Thyroid gland (tissue), 4 donors: ENCODE measurements around the gene ITGAD. TPM values are rescaled to one million over a fixed set of nuclear protein-coding genes. Genes with fewer than 3 reads are reported as not detected.

Experiments used
- DNase-seq, 2 donors: peaks; one replicate each; pipeline ENCODE4 v3.0.0-alpha.2; 2019
- H3K27ac ChIP-seq, 3 donors: fragments of 200-600 bp; sonication (generic); 1 replicate in 2 of 3; 2 replicates in 1 of 3; pipeline ENCODE4 v1.5.1; 2016 to 2019; ENCODE audit warnings: mild to moderate bottlenecking in 1 of 3, moderate library complexity in 1 of 3
- H3K27me3 ChIP-seq: fragments of 200-600 bp; sonication (generic); one replicate; pipeline ENCODE4 v1.5.1; 2019
- H3K36me3 ChIP-seq, 2 donors: fragments of 200-600 bp; sonication (generic); one replicate each; pipeline ENCODE4 v1.5.1; 2016 to 2019
- H3K4me1 ChIP-seq, 2 donors: fragments of 200-600 bp; sonication (generic); one replicate each; pipeline ENCODE4 v1.5.1; 2017 to 2019
- H3K4me3 ChIP-seq, 3 donors: fragments of 200-600 bp; sonication (generic); replicated peaks in 1 of 3; 1 replicate in 2 of 3; 2 replicates in 1 of 3; pipeline ENCODE4 v1.5.1; 2016; ENCODE audit warnings: mild to moderate bottlenecking in 1 of 3
- H3K9me3 ChIP-seq: fragments of 200-600 bp; sonication (generic); one replicate; pipeline ENCODE4 v1.5.1; 2017
- CTCF ChIP-seq, 6 experiments: fragments of 200-600 bp in 3 of 6; fragments of 450-650 bp in 3 of 6; sonication (generic) in 3 of 6; IDR thresholded peaks; one replicate each; pipeline ENCODE4 v1.5.1; 2016 to 2019; ENCODE audit warnings: antibody characterized with exemption in 6 of 6, mild to moderate bottlenecking in 2 of 6, inconsistent platforms in 1 of 6, moderate library complexity in 1 of 6
- POLR2A ChIP-seq, 2 donors: fragments of 450-650 bp; IDR thresholded peaks; one replicate each; pipeline ENCODE4 v1.6.1; 2017; ENCODE audit warnings: antibody characterized with exemption in 2 of 2, mild to moderate bottlenecking in 2 of 2, moderate library complexity in 1 of 2
- WGBS, 2 donors: methylation state at CpG; one replicate each; pipeline ENCODE4 v1.1.5; 2017; 5-methylcytosine and 5-hydroxymethylcytosine counted together
- intact Hi-C: fragments of 100-400 bp; cut with DNase I; formaldehyde crosslinking; loops from one replicate; pipeline ENCODE4 v1.15.1; 2023
- total RNA-seq, 4 donors: library from RNA; depleted of rRNA; stranded (reverse); fragments of >200 nt; gene quantifications; one replicate each; pipeline ENCODE4 v1.2.3, GENCODE V29; 2016

Gene ITGAD
- total RNA-seq, 4 donors from 2014 or later, result not detected

- no peak for DNase-seq
- TF ChIP-seq CTCF (IDR thresholded peaks at IDR 0.05), result no peak
- TF ChIP-seq POLR2A (IDR thresholded peaks at IDR 0.05), result no peak
- no peak overlapping the region for H3K4me3 ChIP-seq
- no peaks in the 10 kb centered on the region for H3K36me3 ChIP-seq
- no peaks in the 10 kb centered on the region for H3K27me3 ChIP-seq
- no peaks in the 10 kb centered on the region for H3K4me1 ChIP-seq
- 78 to 84% methylated on average over 10 to 12 of the region's 18 CpGs for WGBS, 2 donors
- H3K9me3 ChIP-seq, result no peaks in the 10 kb centered on the region
- no peak overlapping the region for H3K27ac ChIP-seq
- intact Hi-C loops, result no loop called here
Observed at GRCh38 chr16:31397096-31397660, 4.0 kb downstream of the ITGAD start.

GRCh38 chr16:31397701-31398100, 4.6 kb downstream of the ITGAD start:
- Histone ChIP-seq H3K36me3 (no peaks in the 10 kb centered on the region), H3K27ac (no peak overlapping the region), H3K9me3 (no peaks in the 10 kb centered on the region), H3K4me1 (no peaks in the 10 kb centered on the region), H3K4me3 (no peak overlapping the region), H3K27me3 (no peaks in the 10 kb centered on the region)
- intact Hi-C loops, result no loop called here
- no peak for DNase-seq
- TF ChIP-seq POLR2A (IDR thresholded peaks at IDR 0.05) (no peak), CTCF (IDR thresholded peaks at IDR 0.05) (no peak)
- 80 to 90% methylated on average over 7 of the region's 9 CpGs for WGBS, 2 donors

DNA sequence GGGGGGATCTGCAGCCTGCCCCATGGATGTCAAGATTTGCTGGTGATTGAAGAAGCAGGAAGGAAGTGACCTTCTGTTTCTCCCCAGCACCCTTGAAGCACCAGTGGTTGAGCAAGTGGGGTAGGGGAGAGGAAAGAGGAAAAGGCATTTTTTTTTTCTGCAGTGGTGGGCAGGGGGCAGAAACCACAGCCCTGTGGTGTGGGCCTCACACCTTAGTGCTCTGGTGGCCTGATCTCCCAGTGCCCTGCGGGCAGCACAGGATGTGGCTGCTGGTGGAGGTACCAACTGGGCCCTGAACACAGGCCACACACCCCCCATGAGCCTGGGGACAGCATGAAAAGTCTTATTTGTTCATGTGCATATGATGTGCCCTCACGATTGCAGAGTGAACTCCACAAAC, 7.1 kb downstream of the ITGAD start:
- Histone ChIP-seq H3K4me1 (no peaks in the 10 kb centered on the region), H3K9me3 (no peaks in the 10 kb centered on the region), H3K36me3 (no peaks in the 10 kb centered on the region), H3K27ac (no peak overlapping the region), H3K4me3 (no peak overlapping the region), H3K27me3 (no peaks in the 10 kb centered on the region)
- TF ChIP-seq CTCF (IDR thresholded peaks at IDR 0.05) (no peak), POLR2A (IDR thresholded peaks at IDR 0.05) (no peak)
- DNase-seq, result no peak
- intact Hi-C loops, result no loop called here
- WGBS, 2 donors, result 57 to 61% methylated on average over 1 to 2 of the region's 2 CpGs

GRCh38 chr16:31401436-31401835, 8.3 kb downstream of the ITGAD start:
- H3K4me3 ChIP-seq, result no peak overlapping the region
- TF ChIP-seq CTCF (IDR thresholded peaks at IDR 0.05), result no peak
- TF ChIP-seq POLR2A (IDR thresholded peaks at IDR 0.05), result no peak
- WGBS, 2 donors, result 83 to 92% methylated on average over 7 to 11 of the region's 11 CpGs
- H3K9me3 ChIP-seq, result no peaks in the 10 kb centered on the region
- DNase-seq, result no peak
- no peaks in the 10 kb centered on the region for H3K36me3 ChIP-seq
- H3K27ac ChIP-seq, result no peak overlapping the region
- no peaks in the 10 kb centered on the region for H3K27me3 ChIP-seq
- intact Hi-C loops, result no loop called here
- H3K4me1 ChIP-seq, result no peaks in the 10 kb centered on the region

DNA sequence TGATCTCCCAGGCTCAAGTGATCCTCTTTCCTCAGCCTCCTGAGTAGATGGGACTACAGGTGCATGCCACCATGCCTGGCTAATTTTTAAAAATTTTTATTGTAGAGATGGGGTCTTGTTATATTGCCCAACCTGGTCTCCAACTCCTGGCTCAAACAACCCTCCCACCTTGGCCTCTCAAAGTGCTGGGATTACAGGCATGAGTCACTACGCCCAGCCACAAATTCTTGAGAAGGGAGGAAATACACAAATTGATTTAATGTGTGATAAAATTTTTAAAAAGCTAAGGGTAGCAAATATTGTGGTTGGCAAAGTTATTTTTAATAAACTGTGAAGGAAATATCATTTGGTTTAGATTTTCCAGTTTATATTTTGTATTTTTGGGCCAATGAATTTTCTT, 9.6 kb downstream of the ITGAD start:
- no peak overlapping the region for H3K4me3 ChIP-seq
- intact Hi-C loops, result no loop called here
- DNase-seq, result no peak
- TF ChIP-seq CTCF (IDR thresholded peaks at IDR 0.05) (no peak), POLR2A (IDR thresholded peaks at IDR 0.05) (no peak)
- no peaks in the 10 kb centered on the region for H3K36me3 ChIP-seq
- H3K4me1 ChIP-seq, result no peaks in the 10 kb centered on the region
- 88 to 95% methylated on average over 1 of the region's 1 CpG for WGBS, 2 donors
- H3K27me3 ChIP-seq, result no peaks in the 10 kb centered on the region
- H3K27ac ChIP-seq, result no peak overlapping the region
- H3K9me3 ChIP-seq, result no peaks in the 10 kb centered on the region
